HG03565 (cell line): Measurements from ENCODE around the gene TMEM127.

Experiments used
- ATAC-seq: cut with Tn5 transposase; IDR thresholded peaks from one replicate; pipeline ENCODE4 v1.9.1; 2021; ENCODE audit warnings: mild to moderate bottlenecking, moderate library complexity; ENCODE audit not compliant: unreplicated experiment

The TMEM127 gene

GRCh38 chr2:96208143-96209010 lies 57.4 kb downstream of the TMEM127 start, which contains the start of gene STARD7:
Gene STARD7 (minus strand): TSS chr2:96208827. CDS start chr2:96208434, 393 bp downstream.
- ATAC-seq = peak; percentile 64

DNA sequence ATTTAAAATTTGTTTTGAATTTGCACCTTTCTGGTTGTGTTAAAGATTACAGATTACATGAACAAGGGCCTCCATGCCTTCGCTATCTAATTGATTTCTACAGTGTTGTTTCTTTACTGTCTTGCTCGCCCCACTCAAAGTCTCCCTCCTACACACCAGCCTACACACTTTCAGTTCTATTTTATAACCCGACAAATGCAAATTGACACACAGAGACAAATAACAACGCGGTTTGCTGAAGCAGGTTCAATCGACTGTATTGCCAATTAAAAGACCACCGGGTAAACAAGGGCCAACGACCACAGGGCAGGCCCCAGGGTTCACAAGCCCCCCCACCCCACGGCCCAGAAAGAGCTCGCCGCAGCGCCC lies 58.0 kb downstream of the TMEM127 start:
- ATAC-seq = peak; percentile 13

- no peak for ATAC-seq
Observed at GRCh38 chr2:96207073-96207773, 58.6 kb downstream of the TMEM127 start.

DNA sequence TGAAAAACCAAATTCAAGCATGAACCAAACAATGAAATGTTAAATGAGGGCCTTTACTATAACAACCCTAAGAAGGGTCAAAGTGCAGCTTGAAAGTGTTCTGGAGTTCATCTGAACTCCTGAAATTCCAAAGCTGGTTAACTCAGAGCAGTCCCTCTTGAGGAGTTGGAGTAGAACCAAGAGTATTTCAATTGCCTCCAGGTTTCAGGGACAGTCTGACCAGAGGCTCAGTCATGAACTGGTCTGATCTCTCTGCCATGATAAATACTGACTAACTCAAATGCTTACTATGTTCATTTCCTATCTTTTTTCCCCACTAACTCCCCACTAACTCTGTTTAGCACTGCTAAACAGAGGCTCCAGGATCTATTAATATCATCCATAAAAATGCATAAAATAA lies 59.9 kb downstream of the TMEM127 start:
- ATAC-seq = no peak

- no peak for ATAC-seq
Observed at GRCh38 chr2:96204836-96205624, 60.8 kb downstream of the TMEM127 start.

GRCh38 chr2:96203130-96204028 lies 62.4 kb downstream of the TMEM127 start:
- no peak for ATAC-seq

DNA sequence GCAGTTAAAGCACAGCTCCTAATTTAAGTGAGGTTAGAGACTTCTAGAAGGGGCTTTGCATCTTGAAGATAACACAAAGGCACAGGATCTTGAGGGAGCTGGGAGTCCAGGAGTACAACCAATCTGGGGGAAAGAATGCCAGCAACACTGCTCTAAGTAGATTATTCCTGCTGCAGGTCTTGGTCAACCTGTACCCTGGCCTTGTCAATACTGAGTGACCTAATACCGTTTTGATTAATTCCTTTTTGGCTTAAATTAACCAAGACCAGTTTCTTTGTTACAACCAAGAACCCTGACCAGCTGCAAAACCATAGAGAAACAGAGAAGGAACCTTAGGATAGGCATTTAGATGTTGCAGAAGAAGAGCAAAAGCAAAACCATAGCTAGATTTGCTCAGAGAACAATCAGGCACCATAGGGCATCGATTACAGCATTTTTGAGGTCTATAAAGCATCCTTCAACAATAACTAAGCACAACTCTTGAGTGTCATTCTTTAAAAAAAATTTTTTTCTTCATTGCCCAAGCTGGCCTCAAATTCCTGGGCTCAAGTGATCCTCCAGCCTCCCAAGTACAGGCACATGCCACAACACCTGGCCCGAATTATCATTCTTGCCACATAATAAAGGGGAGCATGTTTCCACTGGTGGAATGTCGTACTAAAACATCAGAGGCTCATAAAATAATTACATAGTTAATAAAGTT lies 63.5 kb downstream of the TMEM127 start:
- ATAC-seq = no peak

GRCh38 chr2:96201338-96201737 lies 64.5 kb downstream of the TMEM127 start:
- ATAC-seq = no peak

GRCh38 chr2:96198921-96199320 lies 66.9 kb downstream of the TMEM127 start:
- no peak for ATAC-seq
